Measurements from ENCODE around the gene OR5B2.

- TF ChIP-seq EZH2phosphoT487 (IDR thresholded peaks at IDR 0.05; ENCODE audit: low read depth, severe bottlenecking, unreplicated experiment) (no peak), CTCF (IDR thresholded peaks at IDR 0.05; ENCODE audit: poor library complexity) (no peak), EZH2 (IDR thresholded peaks at IDR 0.05; ENCODE audit: borderline replicate concordance) (no peak)
These were observed 35.2 kb downstream of the OR5B2 start for GRCh38 chr11:58392746-58393145.

All from hepatocyte (in vitro differentiated cells).